NCI-H1694 (cell line): ENCODE results near the gene INPP4B.

Experiments used
- DNase-seq: peaks from one replicate; lab custom pipeline; 2025; lab: John Stamatoyannopoulos, UW

The INPP4B gene

GRCh38 chr4:142126890-142127497 is 719.1 kb downstream of the INPP4B start:
- peak; percentile 20 for DNase-seq

DNA sequence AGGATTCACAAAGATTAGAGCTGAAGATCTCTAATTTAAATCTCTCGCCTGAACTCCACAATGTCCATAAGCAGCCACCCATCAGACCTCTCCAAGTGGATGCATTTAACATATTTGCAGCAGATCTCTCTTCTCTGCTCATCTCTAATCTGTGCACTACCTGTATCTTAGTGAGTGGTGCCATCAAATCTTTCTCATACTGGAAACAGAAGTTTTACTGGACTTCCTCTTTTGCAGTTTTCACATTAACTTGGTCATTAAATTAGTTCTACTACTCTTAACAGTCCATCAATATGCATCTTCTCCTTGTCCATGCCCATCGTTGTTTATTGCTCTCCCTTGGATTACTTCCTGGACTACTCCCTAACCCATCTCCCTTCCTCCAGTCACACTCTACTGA is 721.2 kb downstream of the INPP4B start:
- no peak for DNase-seq

DNA sequence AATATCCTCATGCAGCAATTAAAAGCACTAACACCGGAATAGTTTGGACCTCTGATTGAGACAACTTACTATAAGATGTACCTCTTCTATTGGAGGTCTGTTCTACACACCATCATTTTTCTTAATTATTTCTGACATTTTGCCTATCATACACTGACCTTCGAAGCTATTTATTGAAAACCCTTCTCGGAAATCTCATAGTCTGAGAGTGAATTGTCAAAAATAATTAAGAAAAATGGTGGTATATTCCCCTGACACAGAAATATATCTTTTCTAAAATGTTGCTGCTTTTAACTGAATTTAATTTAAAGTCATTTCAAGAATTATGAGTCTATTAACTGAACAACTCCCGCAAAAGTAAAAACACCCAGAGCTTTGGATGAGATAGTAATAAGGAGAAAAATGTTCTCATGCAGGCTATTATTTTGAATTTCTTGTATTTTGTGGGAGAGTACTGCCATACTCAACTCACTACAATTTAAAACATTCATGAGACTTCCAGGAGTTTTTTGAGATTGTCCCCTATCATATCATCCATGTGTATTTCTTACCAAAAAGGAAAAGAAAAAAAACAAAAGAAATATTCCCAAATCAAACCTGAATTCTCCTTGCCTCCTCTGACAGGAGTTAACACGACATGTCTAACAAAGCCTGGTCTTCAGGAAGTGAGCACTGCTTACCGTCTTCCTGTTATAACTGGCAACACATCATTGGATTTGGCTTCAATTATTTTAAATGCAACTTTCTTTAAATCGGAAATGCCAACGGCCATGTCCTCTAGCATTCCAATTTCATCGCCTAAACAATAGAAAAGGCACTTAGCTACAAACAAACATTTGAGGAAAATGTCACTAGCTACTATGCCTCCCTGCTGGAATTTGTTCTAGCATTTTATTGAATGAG is 724.4 kb downstream of the INPP4B start:
- no peak for DNase-seq

DNA sequence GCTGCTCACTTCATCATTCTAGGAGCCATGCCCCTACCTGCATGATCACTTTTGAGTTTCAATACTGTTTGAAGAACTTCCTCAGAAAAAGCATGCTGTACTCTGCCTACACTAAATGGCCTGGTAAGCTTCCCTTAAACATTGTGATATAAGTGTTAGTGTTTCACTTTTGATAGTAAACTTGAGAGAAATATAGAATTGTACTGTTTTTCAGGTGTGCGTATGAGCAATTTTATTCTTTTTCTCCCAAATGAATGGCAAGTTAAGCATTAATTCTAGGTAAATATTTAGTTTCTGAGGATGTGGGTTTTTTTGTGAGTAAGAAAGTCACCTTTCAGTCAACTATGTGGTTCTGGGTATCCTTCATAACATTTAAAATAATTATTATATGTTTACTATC is 725.2 kb downstream of the INPP4B start:
- no peak for DNase-seq

DNA sequence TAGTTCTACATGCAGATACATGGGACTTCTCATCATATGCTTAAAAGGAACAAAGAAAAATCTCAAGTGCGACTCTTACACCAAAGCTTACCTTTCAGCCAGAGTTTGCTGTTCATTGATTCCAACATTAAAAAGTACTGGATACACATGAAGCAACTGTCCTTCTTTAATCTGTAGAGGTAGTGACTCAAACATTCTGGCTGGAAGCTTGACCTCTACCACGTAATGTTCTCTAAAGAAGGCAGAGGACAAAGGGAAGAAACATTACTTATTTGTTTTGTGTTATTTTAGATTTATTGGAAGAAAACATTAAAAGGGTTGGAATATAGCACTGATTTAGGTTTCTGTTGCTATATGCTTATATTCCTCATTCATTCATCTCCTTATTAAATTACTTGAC is 733.6 kb downstream of the INPP4B start:
- DNase-seq = no peak

GRCh38 chr4:142110136-142110535 is 736.0 kb downstream of the INPP4B start:
- no peak for DNase-seq

DNA sequence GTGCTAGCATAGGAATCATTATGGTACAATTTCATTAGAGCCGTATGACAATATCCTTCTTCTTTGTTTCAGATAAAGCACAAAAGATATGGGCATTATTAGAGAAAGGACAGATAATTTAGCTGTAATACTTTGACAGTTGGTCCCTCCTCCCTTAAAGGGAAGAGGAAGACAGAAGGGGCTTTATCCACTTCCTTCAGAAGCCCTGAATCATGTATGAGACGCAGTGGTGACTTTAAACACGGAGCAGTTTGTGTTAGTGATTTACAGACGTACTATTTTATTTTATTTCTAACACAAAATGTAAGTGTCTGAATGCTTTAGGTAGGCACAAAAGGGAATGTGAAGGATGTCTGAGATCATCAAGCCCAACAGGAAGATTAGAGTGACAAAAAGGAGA is 742.1 kb downstream of the INPP4B start:
- DNase-seq = no peak

DNA sequence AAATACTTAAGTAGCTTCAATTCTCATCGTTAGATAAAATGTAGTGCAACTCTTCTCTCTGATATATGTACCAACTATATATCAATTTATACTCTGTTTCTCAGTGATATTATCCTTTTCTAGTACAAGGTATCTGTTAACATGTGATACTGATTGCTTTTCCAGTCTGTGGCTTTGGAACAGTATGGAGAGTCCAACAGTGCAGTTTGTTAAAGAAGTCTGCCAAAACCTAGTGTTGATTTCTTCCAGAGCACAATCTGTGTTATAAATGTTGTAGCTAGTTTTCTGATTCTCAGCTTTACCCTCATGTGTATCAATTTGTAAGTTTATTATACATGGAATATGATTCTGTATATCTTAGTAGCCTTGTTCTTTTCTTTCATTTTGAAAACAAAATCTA is 744.7 kb downstream of the INPP4B start:
- no peak for DNase-seq

DNA sequence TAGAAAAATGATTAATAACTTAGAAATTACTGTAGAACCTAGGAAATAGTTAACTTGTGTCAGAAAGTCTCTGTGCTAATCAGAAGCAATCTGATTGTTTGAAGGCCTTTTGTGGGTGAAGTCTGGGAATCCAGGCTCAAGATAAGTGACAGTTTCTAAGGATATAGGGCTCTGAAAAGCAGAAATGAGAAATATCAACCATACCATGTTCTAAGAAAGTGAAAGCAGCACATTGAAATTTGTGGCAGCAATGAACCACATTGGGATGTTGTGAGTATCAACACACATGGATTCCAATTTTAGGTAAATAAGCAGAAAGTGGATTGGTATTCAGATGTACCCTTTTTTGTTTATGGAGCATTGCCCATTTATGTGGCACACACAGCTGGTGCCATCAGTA is 745.2 kb downstream of the INPP4B start:
- no peak for DNase-seq

GRCh38 chr4:142098900-142099545 is 747.1 kb downstream of the INPP4B start:
- DNase-seq = no peak

DNA sequence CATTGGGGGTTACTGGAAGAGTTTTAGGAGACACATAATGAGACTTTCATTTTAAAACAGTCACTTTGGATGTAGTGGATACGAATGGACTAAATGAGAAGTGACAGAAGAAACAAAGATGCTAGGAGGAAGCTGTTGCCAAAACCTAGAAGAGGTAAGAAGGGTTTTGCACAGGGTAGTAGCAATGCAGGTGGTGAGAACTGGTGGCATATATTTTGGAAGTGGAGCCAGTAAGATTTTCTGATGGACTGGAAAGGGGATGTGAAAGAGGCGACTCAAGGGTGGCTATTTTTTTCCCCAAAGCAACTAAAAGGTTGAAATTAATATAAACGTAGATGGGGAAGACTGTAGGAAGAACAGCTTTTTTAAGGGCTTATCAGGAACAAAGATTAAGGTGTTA is 747.7 kb downstream of the INPP4B start:
- no peak for DNase-seq

DNA sequence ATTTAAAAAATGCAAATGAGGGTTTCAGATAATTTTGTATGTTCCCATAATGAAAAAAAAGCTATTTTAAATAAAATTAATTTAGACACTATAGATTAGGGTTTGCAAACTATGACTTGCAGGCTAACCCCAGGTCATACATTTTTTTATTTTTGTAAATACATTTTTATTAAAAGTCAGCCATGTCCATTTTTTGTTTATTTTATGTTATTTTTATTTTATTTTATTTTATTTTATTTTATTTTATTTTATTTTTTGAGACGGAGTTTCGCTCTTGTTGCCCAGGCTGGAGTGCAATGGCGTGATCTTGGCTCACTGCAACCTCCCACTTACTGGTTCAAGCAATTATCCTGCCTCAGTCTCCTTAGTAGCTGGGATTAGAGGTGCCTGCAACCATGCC is 749.1 kb downstream of the INPP4B start:
- DNase-seq = no peak

- DNase-seq = no peak
Measured at GRCh38 chr4:142095886-142096605, 750.1 kb downstream of the INPP4B start.

DNA sequence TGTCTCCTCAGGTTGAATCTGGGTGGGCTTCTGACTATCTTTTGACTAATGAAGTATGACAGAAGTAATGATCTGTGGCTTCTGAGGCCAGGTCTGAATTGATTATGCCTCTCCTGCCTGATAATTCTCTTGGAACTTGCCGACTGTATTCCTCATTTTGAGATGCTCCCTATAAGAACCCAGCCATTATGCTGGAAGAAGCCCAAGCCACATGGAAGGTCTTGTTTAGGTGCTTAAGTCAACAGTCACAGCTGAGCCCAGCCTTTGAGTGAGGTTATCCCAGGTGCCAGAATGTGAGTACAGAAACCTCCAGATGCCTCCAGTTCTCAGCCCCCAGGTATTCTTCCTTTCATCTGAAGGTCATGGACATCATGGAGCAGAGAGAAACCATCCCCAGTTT is 753.2 kb downstream of the INPP4B start:
- no peak for DNase-seq

DNA sequence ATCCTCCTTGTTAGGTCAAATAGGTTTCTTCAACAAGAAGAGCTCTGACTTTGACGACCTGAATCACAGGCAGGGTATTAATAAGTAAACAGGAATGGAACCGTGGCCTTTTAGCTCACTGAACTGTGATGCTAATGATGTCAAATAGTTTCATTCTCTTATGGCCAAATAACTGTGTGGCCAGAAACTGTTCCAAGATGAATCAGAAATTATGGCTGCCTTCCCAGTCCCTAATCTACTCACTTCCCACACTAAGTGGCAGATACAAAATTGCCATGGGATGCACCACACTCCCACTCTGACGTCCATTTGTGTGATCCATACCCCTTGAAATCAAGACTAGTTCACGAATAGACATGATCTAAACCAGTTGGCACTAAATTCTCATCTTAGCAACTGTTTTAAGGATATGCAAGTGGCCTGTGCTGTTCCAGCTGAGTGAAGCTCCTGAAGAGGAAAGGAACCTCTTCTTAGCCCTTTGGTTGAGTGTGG is 754.4 kb downstream of the INPP4B start:
- DNase-seq = no peak

DNA sequence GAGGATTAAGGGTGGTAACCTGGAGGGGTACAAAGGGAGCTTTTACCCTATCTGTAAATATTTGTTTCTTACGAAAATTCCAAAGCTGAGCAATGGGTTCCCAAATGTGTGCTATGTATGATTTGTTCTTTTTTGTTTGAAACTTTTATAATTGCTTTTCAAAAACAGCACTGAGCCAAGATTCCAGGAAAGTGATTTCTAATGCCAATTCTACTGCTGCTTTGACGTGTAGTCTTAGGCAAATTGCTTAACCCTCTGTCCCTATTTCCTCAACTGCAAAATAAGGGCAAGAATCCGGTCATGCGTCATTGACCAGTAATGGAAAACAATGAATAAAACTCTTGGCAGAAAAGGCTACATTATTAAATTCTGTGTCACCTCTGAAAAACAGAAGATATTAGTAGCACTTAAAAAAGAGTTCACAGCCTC is 755.0 kb downstream of the INPP4B start:
- no peak for DNase-seq

DNA sequence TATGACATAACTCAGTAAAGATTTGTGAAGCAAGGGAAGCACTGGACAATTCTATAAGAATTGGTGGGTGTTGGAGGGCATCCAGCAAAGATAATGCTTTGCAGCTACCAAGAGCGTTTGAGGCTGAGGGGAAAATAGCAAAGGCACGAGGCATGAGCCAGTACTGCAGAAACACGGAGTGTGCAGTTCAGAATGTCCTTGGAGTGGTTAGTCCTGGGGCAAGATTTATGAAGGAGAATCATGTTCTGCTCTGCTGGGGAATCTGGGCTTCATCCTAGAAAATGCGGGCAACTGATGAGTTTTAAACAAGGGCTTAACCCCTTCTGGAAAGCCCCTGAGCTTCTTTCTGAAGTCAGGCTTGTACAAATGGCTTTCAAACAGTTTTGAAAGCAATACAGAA is 757.2 kb downstream of the INPP4B start:
- no peak for DNase-seq

DNA sequence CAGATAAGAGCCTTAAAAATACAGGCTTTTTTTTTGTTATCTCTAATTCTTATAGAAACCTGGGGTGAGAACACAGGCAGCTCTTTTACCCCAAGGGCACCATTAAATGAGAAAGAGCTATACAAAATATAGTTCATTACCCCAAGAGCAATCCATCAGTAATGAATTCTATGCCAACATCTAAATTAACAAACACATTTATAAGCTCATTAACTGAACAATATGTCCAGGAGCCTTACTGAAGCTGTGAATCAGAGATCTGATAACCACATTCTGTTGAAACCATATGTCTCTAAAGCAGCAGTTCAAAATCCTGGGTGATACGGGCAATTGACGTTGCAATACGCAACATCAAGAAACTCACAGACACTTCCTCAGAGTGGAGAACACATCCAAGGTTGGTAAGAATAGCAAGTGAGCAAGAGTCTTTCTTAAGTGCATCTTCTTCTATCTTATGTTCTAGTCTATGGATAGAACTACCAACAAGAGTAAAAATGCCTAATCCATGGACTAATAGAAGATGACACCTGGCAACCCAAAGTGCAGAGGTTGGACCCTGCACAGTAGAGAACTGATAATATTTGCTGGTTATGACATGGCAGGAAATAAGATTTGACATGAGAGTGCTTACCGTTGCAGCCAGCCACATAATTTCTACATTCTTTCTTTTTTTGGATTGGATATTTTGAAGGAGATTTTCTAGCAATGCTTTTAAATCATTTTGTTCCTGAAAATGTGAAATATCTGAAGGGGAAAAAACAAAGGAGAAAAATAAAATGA is 760.4 kb downstream of the INPP4B start:
- no peak for DNase-seq

DNA sequence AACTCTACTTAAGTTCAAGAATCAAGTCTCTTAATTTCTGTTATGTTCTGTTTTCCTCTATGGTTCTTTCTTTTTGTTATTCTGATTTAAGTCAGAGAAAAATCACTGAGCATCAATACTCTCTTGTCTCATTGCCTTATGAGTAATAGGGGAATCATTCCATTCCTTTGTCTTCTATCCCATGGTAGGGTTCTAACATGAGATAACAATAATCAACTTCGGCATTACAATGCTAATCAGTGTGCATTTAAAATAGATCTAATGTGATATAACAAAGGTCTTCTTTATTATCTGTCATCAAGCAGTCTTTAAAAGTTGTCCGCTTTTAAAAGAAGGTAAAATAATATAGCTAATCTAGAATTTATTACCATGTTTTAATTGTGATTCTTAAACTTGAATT is 762.8 kb downstream of the INPP4B start:
- no peak for DNase-seq

- no peak for DNase-seq
Measured at GRCh38 chr4:142081025-142081424, 765.1 kb downstream of the INPP4B start.

GRCh38 chr4:142079959-142080358 is 766.1 kb downstream of the INPP4B start:
- no peak for DNase-seq
